Pons (tissue), 1 donor: ENCODE data around the gene MADCAM1.

Experiments
- DNase-seq: peaks from one replicate; pipeline ENCODE4 v3.0.0-alpha.2; 2016; ENCODE audit warnings: low spot score

MADCAM1 gene

DNA sequence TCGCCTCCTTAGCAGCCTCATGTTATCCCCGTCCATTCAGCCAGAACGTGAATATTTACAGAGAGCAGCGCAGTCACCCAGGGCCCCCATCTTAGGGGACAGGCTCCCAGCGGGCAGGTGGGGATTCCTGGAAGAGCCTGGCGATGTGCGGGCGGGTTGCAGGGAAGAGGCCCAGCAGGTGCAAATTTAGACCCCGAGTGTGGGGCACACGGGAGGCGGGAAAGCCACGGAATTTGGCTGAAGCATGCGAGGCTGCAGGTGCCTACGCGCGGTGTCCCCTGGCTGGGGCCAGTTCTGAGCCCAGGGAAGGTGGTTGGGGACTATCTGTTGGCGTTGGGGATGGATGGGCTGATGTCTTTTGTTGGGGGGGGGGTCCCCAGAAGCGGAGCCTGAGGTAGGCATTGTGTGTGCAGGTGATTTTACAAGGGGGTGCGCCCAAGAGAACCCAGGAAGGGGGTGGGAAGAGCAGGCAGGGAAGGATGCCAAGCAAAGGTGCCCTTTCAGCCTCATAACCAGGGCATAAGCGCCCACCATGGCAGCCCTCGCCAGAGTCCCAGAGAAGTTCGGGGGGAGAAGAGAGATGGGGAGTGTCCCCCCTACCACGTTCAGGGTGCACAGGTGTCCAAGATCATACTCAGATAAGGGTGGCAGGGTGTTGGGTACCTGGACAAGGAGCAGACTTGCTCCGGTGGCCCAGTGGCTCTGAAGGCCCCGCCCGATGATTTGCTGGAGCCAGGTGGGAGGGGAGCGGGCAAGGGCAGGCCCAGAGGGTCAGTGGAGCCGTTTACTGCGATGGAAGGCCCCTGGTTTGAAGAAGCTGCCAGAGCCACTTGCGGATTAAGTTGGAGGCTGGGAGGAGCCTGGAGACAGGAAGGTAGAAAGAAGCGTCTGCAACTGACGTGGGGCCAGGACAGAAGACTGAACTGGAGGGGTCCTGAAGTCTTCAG lies 12.2 kb downstream of the MADCAM1 start:
- no peak for DNase-seq

- DNase-seq = no peak
These were observed 14.4 kb downstream of the MADCAM1 start for GRCh38 chr19:510606-511100.

DNA sequence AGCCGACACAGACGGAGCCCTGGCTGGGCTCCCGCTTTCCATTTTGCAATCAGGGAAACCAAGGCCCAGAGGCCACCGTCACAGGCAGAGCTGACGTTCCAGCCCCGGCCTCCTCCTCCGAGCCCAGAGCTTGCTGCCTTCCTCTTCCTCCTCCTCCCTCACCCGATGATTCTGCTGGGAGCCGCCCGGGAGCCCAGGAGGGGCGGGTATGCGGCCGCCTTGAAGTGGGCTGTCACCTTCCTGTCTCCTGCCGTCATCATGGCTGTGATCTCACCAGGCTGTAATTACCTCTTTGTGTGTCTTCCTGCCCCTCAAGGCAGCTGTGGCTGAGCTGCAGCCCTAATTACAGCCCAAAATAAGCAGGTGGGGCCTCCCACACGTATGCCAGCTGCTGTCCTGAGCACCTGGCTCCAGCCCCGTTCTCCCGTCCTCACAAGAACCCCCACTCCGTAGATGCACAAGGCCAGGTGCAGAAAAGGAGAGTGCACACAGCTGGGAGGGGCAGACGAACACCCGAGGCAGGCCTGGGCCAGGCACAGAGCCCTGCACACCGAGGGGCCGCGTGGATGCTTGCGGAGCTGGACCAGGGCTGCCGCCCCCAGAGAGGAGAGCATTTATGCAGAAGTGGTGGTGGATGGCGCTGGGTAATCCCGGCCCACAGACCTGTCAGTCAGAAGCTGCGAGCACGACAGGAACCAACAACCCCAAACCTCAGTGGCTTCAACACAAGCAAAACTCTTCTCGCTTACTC lies 15.0 kb downstream of the MADCAM1 start:
- no peak for DNase-seq

DNA sequence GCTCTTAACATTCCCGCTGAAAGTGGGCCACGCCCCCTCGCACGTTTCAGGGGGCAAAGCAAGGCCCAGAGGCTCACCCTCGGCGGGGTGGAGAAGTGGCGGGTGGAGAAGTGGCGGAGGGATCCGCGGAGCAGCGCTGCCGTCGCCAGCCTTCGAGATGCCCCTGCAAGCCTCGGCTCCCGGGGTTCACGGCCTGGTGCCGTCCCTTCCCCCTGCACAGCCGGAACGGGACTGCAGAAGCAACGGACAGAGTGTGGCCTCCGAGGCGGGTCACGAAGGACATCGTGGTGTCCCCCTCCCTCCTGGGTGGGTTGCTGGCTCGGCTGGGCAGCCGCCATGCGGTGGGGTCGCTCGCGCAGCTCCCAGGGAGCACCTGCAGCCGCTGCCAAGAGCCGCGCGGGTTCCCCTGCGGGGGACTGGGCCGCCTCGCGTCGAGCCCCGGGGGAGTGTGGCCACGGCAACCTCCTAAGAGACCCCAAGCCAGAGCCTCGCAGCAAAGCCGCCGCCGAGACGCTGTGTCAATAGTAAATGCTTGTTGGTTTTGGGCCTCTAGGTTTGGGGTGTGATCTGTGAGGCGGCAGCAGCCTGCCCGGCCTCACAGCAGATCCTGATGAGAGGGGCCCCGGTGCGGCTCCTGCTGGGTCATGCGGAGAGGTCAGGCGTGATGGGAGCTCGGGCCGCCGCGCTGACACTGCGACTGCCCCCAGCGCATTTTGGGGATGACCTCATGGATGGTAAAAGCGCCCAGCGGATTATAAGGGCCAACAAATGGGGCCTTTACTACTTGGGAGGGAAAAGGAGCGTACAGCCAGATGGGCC lies 16.5 kb downstream of the MADCAM1 start:
- DNase-seq = no peak

DNA sequence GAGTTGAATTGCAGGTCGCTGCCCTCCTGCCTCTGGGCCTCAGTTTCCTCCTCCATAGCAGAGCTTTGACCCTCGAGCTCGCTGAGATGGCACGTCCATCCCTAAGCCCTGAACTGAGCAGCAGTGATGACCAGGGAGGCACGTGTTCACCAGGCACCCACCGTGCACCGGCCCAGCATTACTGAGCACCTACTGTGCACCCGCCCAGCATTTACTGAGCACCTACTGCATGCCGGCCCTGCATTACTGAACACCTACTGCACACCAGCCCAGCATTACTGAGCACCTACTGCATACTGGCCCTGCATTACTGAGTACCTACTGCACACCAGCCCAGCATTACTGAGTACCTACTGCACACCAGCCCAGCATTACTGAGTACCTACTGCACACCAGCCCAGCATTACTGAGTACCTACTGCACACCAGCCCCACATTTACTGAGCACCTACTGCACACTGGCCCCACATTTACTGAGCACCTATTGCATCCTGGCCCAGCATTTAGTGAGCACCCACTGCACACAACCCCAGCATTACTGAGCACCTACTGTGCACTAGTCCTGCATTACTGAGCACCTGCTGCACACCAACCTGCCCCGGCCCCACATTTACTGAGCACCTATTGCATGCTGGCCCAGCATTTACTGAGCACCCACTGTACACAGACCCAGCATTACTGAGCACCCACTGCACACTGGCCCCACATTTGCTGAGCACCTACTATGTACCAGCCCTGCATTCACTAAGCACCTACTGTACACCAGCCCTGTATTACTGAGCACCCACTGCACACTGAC lies 17.3 kb downstream of the MADCAM1 start:
- DNase-seq = no peak

DNA sequence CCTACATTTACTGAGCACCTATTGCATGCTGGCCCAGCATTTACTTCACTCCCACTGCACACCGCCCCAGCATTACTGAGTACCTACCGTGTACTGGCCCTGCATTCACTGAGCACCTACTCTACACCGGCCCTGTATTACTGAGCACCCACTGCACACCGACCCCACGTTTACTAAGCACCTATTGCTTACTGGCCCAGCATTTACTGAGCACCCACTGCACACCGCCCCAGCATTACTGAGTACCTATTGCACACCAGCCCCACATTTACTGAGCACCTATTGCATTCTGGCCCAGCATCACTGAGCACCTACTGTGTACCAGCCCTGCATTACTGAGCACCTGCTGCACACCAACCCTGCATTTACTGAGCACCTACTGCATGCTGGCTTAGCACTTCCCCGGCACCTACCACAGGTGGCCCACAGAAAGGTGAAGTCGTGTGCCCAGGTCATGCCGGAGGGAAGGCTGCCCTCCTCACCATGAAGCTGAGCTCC lies 17.9 kb downstream of the MADCAM1 start:
- DNase-seq = no peak

DNA sequence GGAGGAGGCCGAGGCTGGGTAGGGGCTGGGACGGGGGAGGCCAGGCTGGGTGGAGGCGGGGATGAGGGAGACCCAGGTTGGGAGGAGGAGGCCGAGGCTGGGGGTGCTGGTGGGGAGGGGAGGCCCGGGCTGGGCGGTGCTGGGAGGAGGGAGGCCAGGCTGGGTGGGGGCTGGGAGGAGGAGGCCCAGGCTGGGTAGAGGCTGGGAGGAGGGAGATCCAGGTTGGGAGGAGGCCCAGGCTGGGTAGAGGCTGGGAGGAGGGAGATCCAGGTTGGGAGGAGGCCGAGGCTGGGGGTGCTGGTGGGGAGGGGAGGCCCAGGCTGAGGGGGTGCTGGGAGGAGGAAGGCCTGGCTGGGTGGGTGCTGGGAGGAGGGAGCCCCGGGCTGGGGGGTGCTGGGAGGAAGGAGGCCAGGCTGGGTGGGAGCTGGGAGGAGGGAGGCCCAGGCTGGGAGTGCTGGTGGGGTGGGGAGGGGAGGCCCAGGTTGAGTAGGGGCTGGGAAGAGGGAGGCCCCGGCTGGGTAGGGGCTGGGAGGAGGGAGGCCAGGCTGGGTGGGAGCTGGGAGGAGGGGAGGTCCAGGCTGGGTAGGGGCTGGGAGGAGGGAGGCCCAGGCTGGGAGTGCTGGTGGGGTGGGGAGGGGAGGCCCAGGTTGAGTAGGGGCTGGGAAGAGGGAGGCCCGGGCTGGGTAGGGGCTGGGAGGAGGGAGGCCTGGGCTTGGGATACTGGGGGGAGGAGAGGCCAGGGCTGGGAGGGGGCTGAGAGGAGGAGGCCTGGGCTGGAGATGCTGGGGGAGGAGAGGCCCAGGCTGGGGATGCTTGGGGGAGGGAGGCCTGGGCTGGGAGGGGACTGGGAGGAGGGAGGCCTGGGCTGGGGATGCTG lies 21.7 kb downstream of the MADCAM1 start:
- DNase-seq = no peak

DNA sequence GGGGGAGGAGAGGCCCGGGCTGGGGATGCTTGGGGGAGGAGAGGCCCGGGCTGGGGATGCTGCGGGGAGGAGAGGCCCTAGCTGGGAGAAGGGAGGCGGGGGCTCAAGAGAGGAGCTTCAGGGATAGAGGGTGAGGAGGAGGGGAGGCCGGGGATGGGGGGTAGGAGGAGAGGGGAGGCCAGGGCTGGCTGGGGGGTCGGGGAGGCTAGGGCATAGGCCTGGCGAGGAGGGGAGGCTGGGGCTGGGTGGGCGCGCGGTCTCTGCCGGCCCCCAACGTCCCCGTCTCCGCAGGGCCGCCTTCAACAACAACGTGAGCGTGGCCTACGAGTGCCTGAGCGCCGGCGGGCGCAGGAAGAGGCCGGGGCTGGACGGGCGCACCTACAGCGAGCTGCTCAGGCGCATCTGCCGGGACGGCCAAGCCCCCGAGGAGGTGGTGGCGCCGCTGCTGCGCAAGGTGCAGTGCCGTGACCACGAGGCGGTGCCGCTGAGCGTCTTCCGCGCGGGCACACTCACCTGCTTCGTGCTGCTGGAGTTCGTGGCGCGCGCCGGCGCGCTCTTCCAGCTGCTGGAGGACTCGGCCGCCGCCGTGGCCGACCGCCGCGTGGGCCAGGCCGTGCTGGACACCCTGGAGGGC lies 22.4 kb downstream of the MADCAM1 start:
- DNase-seq = no peak

GRCh38 chr19:519449-519865 lies 23.2 kb downstream of the MADCAM1 start:
- no peak for DNase-seq

DNA sequence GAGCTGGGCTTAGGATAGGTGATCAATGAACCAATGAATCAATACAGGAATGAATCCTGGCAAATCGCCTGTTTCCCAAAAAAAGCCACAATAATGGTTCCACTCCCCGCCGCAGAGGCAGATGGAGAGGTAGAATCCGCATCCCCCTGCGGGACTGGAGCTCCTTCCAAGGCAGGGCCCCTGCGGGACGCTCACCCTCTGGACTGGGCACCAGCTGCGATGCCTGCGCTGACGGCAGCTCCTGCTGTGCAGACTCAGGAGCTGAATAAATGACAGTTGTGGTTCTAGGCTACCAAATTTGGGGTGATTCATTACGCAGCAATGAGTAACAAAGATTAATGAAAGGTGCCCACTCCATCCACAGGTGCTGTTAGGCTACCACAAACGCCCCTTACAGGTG lies 26.4 kb downstream of the MADCAM1 start:
- DNase-seq = no peak

GRCh38 chr19:524062-524674 lies 27.9 kb downstream of the MADCAM1 start:
- DNase-seq = no peak

DNA sequence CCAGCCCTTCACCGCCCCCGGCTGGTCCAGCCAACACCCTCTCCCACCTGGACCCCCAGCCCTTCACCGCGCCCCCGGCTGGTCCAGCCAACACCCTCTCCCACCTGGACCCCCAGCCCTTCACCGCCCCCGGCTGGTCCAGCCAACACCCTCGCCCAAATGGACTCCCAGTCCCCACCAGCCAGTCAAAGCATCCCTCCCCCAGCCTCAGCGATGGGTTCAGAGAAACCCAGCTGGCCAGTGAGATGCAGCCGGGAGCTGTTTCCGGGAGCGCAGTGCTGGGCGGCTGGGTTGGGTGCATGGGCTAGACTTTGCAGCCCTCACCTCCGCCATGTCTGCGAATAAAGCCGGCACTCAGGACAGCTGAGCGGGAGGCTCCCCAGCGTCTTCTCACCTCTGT lies 28.7 kb downstream of the MADCAM1 start:
- DNase-seq = no peak

DNA sequence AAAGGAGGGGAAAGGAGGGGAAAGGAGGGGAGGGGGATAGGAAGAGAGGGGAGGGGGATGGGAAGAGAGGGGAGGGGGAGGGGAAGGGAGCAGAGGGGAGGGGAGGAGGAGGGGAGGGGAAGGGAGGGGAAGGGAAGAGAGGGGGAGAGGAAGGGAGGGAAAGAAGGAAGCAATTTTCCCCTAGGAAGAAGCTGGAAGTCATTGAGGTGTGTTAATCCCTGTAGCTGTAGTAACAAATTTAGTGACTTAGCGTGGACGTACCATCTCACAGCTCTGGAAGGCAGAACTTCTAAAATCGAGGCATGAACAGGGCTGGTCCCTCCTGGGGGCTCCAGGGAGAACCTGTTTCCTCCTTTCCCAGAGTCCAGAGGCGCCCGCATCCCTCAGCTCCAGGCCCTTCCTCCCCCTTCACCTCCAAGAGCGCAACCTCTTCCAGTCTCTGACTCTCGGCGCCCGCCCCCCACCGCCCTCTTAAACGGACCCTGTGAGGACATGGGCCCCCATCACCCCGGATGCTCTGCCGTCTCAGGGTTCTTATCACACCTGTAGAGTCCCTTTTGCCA lies 29.7 kb downstream of the MADCAM1 start:
- no peak for DNase-seq

GRCh38 chr19:530134-531008 lies 34.1 kb downstream of the MADCAM1 start:
- DNase-seq = no peak

DNA sequence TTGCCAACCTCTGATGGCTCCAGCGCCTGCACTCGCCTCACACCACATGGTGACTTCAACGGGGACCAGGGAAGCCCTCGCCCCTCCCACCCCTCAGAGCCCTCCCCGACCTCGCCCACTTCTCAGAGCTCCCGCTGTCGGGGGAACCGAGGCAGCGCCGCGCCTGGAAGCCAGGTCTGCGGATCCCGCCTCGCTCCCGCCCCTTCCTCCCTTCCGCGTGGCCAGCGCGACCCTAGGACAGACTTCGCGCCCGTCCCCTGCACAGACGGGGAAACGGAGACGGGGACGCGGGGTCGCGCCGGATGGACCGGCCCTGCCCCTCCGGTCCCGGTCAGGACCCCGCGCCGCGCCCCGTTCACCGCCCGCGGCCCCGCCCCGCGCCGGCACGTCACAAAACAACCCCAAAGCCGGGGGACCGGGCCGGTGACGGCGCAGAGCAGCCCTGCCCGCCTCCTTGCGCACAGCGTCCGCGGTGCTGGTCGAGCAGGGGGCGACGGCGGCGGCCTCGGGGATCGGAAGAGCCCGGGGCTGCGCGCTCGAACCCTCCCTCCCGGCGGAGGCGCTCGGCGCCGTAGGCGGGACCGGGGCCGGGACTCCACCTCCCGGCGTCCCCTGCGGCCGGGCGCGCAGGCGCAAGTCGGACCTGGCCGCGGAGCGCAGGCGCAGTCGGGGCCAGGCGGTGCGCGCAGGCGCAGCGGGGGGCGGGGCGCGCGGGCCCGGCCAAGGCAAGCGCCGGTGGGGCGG lies 34.9 kb downstream of the MADCAM1 start:
- peak; percentile 58 for DNase-seq

- DNase-seq = no peak
These were observed 35.7 kb downstream of the MADCAM1 start, which contains the start of gene CDC34 for GRCh38 chr19:531753-532560. CDC34 (plus strand) TSS chr19:531760; CDS start chr19:531932, 172 bp downstream.
